GM21423 (cell line): Measurements from ENCODE around the gene PTTG1IP.

Experiments
- ATAC-seq: cut with Tn5 transposase; IDR thresholded peaks from one replicate; pipeline ENCODE4 v1.9.1; 2021; ENCODE audit warnings: mild to moderate bottlenecking, moderate library complexity; ENCODE audit not compliant: unreplicated experiment

Gene PTTG1IP

DNA sequence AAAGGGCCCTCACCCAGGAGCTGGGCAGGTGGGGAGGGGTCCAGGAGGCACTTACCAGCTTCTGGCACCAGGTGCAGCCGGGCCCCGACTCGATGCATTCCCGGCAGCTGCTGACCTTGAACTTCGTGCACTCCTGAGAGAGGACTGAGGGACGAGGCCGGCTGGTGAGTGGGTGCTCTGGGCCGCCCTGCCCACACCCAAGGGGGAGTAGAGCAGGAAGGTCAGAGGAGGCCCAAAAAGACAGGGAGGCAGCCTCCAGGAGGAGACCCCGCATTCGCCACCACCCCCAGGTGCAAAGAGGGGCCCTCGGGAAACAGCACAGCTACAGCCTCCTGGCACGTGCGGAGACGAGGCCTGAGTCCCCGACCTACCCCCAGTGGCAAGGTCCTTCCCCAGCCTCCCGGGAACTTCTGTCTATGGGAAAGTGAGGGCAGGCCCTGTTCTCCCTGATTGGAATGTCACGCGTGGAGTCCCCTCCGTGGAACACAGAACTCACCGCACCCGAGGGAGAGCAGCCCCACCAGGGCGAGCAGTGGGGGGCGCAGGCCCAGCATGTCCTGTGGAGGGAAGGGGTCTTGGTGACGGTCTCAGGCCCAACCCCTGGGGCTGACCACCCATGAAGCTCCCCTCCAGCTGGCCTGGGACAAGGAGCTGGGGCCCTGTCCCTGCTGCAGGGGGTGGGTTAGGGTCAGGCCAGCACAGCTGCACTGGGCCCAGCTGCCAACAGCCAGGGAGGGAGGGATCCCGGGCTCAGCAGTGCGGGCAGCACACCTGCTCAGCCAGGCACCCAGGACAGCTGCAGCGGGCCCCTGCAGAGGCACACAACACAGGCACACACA lies 37.0 kb upstream of the PTTG1IP start:
- ATAC-seq: no peak

DNA sequence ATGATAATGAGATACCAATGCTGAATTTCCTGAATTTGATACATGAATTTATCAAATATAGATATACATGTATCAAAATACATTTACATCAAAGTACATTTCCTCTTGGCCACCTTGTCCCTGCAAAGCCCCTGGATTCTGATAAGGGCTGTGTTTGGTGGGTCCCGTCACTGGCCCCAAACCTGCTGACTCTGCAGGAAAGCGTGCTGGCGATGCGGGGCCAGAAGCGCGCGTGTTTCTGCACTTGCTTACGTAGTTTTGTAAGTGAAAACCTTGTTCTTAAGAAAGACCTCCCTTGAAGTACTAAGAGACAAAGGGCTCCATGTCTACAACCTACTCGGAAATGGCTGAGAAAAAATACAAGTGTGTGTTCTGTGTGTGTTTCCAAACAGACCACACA lies 36.2 kb upstream of the PTTG1IP start:
- ATAC-seq: no peak

DNA sequence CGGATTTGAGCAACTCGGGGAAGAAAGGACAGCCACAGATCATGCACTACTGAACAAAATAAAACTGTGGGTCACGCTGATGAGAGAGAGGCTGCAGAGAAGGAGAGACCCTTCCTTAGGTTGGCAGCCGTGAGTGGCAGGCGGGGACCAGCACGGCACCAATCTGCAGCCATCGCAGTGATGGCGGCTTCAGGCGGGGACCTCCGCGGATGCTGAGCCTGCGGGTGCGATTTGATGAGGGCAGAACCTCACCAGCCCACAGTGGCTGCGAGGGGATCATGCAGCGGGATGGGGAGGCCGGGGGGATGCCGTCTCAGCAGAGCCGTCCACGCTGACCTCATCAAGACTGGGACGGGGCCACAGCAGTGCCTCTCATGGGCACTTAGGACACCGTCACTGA lies 35.4 kb upstream of the PTTG1IP start:
- no peak for ATAC-seq

DNA sequence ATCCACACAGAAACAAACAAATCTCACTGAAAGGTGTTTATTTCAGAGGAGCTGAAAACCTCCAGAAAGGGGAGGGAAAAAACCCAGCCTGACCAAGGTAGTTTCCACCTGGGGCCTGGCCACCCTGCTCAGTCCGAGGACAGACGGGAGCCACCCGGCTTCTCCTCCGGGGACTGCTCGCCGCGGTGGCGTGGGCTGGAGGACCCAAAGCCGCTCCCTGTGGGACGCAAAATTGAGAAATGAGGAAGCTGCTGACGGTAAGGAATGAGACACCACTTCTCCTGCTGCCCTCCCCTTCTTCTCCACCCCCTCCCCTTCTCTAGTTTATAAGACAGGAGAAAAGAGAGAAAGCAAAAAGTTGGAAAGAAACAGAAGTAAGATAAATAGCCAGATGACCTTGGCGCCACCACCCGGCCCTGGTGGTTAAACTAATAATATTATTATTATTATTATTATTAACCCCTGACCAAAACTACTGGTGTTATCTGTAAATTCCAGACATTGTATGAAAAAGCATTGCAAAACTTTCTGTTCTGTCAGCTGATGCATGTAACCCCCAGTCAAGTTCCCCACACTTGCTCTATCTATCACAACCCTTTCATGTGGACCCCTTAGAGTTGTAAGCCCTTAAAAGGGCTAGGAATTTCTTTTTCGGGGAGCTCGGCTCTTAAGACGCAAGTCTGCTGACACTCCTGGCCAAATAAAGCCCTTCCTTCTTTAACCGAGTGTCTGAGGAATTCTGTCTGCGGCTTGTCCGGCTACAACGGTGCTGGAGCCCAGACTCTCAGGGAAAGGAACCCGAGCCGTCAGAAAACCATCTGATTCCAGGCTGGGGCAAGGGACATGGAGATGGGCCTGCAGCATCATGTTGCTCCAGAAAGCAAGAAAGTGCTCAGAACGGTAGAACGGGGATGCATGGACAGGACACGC lies 34.7 kb upstream of the PTTG1IP start:
- ATAC-seq: no peak

DNA sequence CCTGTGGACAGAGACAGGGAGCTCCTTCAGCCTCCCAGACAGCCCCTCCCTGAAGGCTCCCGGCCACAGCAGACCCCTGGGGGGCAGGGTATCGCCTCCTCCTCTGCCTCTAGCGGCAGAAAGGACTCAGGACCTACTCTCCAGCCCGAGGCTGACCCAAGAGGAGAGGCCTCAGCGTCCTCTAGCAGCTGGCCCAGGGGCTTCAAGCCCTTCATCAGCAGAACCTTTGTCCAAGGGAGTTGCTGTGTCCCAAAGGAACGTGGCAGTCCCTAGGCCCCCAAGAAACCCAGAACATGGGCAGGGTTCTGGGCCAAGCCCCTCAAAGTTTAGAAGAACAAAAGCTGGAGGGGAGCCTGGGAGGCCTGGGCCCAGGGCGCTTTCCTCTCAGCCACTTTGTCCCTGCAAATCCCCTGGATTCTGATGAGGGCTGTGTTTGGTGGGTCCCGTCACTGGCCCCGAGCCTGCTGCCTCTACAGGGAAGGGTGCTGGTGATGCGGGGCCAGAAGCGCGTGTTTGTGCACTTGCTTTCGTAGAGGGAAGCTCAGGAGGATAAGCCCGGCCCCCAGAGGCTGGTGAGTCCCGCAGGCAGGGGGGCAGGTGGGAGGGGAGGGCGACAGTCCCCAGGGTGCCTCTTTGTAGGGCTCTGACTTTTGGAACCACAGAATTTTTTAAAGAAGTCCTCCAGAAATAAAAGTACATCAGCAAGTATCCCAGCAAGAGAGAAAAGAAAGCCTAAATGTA lies 33.9 kb upstream of the PTTG1IP start:
- ATAC-seq: no peak

DNA sequence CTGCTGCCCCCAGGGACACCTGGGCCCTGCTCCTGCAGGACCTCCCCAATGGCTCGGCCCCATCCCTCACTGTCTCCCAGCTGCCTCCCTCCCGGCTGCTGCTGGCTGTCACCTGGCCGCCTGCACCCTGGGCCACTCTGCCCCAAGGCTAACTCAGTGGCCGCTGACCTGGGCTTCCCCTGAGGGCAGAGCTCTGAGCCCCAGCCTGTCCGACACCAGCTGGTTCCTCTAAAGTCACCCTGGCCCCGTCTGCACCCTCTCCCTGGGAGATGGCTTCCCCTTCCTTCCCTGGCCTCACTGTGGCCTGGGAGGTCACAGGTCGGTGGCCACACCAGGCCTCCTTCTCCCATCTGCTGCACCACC lies 32.2 kb upstream of the PTTG1IP start:
- ATAC-seq: no peak

DNA sequence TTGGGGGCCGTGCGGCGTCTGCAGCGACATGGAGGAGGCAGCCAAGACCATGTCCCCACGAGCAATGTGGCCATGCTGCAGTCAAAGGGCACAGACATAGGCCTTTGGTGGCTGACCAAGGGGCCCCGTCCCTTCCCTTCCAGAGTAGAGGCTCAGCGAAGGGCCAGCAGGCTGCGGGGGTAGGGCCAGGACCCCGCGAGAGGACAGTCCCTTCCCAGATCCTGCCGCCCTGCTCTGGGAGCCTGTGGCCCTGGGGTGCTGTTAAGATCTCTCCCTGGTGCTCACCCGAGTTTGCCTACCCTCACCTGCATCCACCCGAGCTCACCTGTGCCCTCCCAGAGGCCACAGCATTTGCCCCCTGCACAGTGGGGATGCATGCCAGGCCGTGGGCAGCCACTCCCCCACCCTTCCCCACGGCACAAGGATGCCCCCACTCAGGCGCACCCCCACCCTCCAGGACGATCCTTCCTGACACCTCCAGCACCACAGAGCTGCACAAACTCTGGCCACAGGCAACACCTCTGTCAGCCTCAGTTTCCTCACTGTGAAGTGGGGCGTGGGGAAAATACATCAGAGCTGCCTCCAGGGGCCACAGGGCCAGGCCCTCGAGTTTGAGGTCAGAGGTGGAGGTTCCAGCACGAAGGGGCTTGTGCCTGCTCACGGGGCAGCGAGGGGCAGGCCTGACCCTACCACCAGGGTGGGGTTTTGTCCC lies 31.7 kb upstream of the PTTG1IP start:
- no peak for ATAC-seq

DNA sequence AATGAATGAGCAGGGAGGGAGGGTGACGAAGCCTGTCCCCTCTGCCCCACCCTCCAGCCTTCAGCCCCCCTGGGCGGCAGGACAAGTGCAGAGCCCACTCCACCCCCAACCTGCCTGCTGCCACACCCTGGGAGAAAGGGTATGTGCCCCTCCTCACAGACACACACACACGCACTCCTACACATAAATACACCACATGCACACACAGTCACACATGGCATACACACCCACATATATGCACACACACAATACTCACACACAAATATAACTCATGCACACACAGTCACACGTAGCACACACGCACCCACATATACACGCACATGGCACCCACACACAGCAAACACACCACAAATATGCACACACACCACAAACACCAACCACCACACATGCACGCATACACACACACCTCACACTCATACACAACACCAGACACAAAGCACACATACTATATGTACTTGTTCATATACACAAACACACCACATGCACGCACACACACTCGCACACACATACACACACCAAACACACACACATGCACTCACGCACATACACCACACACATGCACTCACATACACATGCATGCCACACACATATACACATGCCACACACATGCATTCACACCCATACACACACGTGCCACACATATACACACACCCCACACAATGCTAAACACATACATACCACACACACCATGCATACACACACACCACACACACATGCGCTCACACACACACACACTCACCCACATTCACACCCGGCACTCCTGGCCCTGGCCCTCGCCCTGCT lies 30.8 kb upstream of the PTTG1IP start:
- no peak for ATAC-seq

DNA sequence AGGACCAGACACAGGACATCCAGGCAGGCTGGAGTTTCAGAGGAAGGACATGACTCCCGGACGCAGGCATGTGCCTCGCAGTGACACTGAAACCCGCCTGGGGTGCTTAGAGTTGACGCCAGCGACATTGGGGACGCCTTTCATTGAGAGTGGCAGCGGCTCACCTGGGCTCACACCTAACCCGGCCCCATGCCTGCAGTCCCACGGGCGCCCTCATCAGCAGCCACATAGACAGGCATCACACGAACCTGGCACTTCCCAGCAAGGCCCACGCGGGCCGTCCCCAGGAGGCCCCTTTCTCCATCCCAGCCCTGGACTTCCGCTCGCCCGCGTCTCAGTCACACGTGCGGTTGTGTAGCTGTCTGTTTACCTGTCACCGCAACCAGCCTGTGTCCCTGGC lies 30.2 kb upstream of the PTTG1IP start:
- ATAC-seq: no peak

DNA sequence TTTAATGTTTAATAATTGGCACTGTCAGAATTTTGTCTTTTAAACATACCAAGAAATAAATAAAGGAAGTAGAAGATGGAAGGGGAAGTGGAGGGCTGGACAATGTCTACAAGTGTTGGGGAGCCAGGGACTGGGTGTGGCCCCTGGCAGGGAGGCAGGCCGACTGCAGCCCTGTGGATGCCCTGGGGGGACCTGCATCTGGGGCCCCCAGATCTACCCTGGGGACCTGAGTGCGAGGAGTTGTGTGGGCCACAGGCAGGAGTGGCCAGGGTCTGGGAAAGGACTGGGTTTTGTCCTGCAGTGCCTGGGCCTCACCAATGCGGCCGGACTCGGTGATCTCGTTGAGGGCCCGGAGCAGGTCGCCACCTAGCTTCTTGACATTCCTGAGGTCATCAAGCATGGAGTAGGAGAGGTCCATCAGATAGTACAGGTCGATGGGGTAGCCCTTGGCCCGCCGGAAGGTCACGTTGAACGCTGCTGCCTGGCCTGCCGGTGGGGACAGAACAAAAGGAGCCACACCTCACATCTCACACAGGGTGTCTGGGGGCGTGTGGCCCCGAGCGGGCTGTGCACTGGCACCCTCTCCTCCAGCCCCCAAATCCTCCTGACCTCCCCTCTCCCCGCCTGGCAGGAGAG lies 29.7 kb upstream of the PTTG1IP start:
- no peak for ATAC-seq

DNA sequence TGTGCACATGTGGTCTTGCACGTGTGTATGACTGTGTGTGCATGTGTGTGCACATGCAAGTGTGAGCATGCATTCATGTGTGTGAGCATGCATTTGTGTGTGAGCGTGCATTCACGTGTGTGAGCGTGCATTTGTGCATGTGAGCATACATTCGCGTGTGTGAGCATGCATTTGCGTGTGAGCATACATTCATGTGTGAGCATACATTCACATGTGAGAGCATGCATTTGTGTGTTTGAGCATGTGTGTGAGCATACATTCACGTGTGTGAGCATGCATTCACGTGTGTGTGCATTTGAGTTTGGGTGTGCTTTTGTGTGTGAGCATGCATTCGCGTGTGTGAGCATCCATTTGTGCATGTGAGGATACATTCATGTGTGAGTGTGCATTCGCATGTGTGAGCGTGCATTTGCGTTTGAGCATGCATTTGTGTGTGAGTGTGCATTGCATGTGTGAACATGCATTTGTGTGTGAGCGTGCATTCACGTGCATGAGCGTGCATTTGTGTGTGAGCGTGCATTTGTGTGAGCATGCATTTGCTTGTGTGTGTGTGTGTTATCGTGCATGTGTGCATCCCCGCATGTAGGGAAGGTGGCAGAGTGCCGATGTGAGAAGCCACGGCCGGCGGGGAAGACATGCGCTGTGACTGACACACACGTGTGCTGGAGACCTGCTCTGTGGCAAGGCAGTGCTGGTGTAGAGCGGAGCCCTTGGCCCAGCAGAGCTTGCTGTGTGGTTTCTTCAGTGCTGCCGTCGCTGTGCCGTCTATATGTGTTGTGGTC lies 29.0 kb upstream of the PTTG1IP start:
- no peak for ATAC-seq

DNA sequence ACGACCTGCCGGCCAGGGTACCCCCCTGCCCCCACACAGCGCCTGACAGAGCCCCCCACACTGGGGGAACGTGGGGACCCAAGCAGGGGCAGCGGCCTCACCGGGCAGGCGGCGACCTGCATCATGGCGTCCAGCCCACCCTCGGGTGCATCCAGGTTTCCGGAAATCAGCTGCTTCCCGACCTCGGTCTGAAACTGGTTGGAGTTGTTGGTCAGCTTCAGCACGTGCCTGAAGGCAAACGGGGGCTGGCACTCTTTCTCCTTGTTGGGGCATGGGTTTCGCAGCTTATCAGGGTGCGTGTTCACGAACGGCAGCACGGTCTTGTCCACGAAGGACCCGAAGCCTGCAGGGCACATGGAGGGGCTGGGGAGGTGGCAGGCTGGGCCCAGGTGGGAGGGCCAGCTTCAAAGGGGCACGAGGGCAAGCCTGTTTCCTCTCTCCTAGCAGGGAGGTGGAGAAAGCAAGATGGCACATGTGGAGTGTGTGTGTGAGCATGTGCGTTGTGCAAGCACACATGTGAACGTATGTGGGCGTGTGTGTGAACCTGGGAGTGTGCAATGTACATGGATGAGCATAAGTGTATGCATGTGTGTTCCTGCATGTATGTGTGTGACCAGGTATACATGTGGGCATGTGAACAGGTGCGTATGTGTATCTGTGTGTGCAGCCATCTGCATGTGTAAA lies 28.0 kb upstream of the PTTG1IP start:
- no peak for ATAC-seq

DNA sequence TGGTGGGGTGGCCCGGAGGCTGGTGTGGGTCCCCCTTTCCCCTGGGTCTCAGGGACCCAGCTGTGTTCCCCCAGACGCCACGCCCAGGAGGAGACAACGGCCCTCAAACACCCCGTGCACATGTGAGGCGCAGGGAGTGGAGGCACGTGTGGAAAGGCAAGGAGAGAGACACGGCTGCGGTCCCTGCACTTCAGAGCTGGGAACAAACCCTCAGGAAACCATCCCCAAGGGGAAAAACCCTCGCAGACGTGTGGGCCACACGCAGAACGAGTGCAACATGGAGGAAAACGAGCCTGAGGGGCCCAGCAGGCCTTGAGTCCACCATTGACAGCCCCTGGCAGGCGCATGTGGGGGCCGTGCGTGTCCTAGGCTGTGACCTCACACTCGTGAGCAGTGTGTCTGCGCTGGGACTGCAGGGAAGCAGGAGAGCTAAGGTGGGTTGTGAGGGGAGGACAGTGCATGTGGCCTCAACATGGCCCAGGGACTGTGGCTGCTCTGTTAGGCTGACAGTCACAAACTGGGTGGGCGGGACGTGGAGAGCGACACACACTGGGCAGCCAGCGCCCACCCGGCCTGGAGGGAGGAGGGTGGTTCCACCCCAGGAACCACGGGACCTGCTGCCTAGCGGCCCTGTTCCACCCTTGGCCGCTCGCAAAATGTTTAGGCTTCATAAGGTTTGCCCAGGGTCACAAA lies 27.2 kb upstream of the PTTG1IP start:
- ATAC-seq: no peak

DNA sequence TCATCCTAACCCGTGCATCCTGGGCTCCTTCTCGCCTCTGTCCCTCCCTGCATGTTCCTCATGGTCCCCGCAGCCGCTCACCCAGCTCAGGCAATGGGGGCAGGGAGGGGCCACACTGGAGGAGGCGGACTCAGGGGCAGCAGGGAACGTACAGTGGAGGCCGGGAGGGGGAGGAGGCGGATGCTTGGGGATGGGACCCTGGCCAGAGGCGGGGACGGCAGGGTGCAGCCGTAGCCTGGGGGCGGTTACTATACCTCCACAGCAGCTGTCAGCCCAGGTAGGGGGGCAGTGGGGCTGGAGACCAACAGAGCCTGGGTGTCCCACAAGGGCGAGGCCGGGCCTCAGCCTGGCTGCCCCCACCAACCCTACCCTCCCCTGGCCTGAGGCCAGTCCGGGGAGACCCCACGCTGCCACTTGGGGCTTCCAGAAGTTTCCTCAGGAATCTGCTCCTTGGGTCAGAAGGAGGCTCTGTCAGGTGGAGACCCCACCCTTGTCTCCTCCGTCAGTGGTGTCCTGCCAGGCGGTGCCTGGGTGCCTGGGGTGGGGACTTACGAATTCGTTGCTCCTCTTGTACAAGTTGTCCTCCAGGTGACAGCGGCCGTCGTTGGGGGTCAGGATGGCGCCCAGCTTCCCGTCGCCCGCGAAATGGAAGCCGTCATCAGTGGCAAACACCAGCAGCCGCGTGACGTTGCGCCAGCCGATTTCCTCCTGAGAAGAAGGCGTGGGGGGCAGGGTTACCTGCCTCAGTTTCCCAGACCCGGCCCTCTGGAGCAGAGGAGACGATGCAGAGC lies 26.5 kb upstream of the PTTG1IP start:
- ATAC-seq: no peak

DNA sequence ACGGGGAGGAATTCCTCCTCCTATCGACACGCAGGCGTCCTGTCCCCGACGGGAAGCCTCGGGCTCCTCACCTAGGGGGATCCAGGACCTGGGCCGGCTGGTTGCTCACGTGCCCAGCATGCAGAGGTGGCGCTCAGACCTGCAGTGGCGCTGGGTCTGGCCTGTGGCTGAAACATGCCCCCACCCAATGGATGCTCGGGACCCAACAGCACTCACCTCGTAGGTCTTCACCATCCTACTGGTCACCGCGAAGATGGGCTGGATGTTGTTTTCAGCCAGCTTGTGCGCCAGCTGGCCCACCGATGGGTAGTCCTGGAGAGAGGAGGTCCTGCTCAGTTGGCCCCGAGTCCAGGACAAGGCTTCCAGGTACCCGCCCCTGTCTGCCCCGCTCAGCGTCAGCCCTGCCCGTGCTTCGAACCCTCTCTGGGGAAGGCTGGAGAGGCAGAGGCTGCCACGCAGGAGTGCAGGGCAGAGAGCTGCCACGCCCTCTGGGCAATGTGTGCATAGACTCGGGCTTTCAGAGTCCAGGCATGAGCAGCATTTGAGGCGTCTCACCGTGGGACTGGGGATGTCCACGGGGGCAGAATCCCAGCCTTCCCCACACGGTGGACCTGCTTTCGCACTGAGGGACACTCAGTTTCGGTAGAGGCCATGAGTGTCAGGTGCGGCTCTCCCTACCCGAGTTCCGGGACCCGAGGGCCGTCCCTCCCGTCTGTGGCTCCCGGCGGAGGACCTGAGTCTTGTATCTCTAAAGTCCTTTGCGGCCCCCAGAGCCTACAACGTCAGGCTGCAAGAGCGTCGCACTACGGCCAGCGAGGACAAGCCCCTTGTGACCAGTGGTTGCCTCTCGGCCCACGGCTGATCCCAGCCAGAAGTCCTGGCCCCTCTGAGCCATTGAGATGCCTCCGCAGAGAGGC lies 25.6 kb upstream of the PTTG1IP start:
- no peak for ATAC-seq

DNA sequence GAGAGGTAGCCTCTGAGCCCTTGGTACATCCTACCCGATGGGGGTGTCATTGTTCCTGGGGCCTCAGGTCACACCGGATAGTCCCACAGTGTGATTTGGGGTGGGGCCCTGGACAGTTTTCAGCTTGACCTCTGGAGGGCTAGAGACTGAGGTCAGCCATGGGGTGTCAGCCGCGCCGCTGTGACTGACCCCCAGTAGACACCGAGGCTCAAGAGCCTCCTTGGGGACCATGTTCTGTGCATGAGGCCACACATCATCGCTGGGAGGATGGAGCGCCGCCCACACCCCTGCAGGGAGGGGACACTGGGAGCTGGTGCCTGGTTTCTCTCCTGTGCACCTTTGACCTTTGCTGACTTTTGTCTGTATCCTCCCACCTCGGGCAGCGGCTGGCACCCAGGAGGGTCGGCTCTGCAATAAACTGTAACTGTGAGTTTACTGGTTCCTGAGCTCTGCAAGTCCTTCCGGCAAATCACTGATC lies 24.6 kb upstream of the PTTG1IP start:
- ATAC-seq: no peak
